Adrenal gland (tissue), 12 donors: ENCODE results near the gene SLC12A4. TPM values are rescaled to one million over a fixed set of nuclear protein-coding genes. Genes with fewer than 3 reads are reported as not detected.

Source experiments
- DNase-seq, 7 donors: peaks; one replicate each; pipeline ENCODE4 v3.0.0-alpha.2; 2019 to 2020
- H3K27ac ChIP-seq, 5 donors: fragments of 200-600 bp; sonication (generic) in 4 of 5; 1 replicate in 3 of 5; 2 replicates in 2 of 5; pipeline versions ENCODE4 v1.5.1 to v1.8.0; 2016 to 2020; ENCODE audit warnings: mild to moderate bottlenecking in 1 of 5
- H3K27me3 ChIP-seq: fragments of 200-600 bp; 2 replicates; pipeline ENCODE4 v1.8.0; 2021
- H3K36me3 ChIP-seq, 2 donors: fragments of 200-600 bp; replicated peaks in 1 of 2; 1 replicate in 1 of 2; 2 replicates in 1 of 2; pipeline versions ENCODE4 v1.5.1 to v1.8.0; 2018 to 2022
- H3K4me1 ChIP-seq, 2 donors: fragments of 200-600 bp; replicated peaks in 1 of 2; 1 replicate in 1 of 2; 2 replicates in 1 of 2; pipeline versions ENCODE4 v1.5.1 to v1.8.0; 2018 to 2021
- H3K4me3 ChIP-seq, 4 donors: fragments of 200-600 bp; sonication (generic) in 3 of 4; one replicate each; pipeline ENCODE4 v1.5.1; 2016 to 2018
- H3K9me3 ChIP-seq, 3 donors: fragments of 200-600 bp; sonication (generic) in 1 of 3; replicated peaks in 1 of 3; 1 replicate in 2 of 3; 2 replicates in 1 of 3; pipeline versions ENCODE4 v1.5.1 to v1.8.0; 2016 to 2021
- CTCF ChIP-seq, 6 experiments: fragments of 450-650 bp in 4 of 6; fragments of 200-600 bp in 2 of 6; sonication (generic) in 1 of 6; IDR thresholded peaks; 1 replicate in 5 of 6; 2 replicates in 1 of 6; pipeline versions ENCODE4 v1.5.1 to v1.8.0; 2016 to 2021; ENCODE audit warnings: antibody characterized with exemption in 6 of 6, mild to moderate bottlenecking in 2 of 6, moderate library complexity in 1 of 6
- POLR2A ChIP-seq, 2 donors: fragments of 450-650 bp; IDR thresholded peaks; one replicate each; pipeline ENCODE4 v1.6.1; 2017; ENCODE audit warnings: antibody characterized with exemption in 2 of 2, mild to moderate bottlenecking in 2 of 2, moderate library complexity in 1 of 2
- WGBS, 4 donors: extraction: QIAGEN DNeasy Blood & Tissue Kit in 2 of 4; methylation state at CpG; one replicate each; pipeline versions ENCODE4 v1.1.5 to v1.1.7; 2013 to 2017; 5-methylcytosine and 5-hydroxymethylcytosine counted together
- intact Hi-C, 2 donors: fragments of 100-400 bp; cut with DNase I; formaldehyde crosslinking; loops; one replicate each; pipeline versions ENCODE4 v1.14.1 to v1.15.0; 2022 to 2023
- polyA plus RNA-seq, 3 donors: library from polyadenylated mRNA; stranded (reverse); fragments of 200-250 nt in 2 of 3; fragments of 350-450 nt in 1 of 3; fragmentation: Illumina TruSeq in 1 of 3; extraction: RNeasy Lipid Tissue Mini Kit (QIAGEN cat#74804) in 1 of 3; gene quantifications; one replicate each; pipeline ENCODE4 v1.2.3, GENCODE V29; 2013 to 2014
- small RNA-seq, 2 donors: library from RNA; depleted of rRNA; stranded (forward); fragments of <200 nt; gene quantifications; one replicate each; pipeline ENCODE3, GENCODE V24; 2016
- total RNA-seq, 9 donors: library from RNA; depleted of rRNA in 4 of 9; stranded (reverse); fragments of >200 nt in 4 of 9; fragments of 120-200 nt in 1 of 9; fragmentation: NEBNext Ultra II Directional in 1 of 9; extraction: Animal tissue kit (Norgen Biotek cat#: 25700) in 1 of 9; gene quantifications; one replicate each; pipeline versions ENCODE4 v1.1.0 to v1.2.4, GENCODE V29; 2013 to 2023
- donor health status: healthy with polysubstance abuse.
- donor health status: Bipolar disorder and iron deficiency.
- donor health status: DM: yes; HTN: yes; CAD: no.
- donor health status: DM: no; HTN: no; CAD: no.
- donor health status: DM: no; HTN: no; CAD: no.
- donor health status: DM: yes; HTN: yes; CAD: no.

The SLC12A4 gene
- total and polyA plus RNA-seq, 12 donors = 15.4 to 111 (median 72.7) TPM

GRCh38 chr16:67901734-67902133 lies 66.7 kb downstream of the SLC12A4 start:
- no peaks in the 10 kb centered on the region for H3K9me3 ChIP-seq
- no peak for DNase-seq
- peaks cover 0 to 10% of the 10 kb centered on the region in 2 donors for H3K36me3 ChIP-seq
- H3K4me1 ChIP-seq = peaks cover 2 to 6% of the 10 kb centered on the region in 2 donors
- no peaks in the 10 kb centered on the region for H3K27me3 ChIP-seq
- TF ChIP-seq CTCF (IDR thresholded peaks at IDR 0.05) = no peak
- no peak for TF ChIP-seq POLR2A (IDR thresholded peaks at IDR 0.05)
- H3K27ac ChIP-seq = no peak overlapping the region
- 94 to 99% (median 97%) methylated on average over 5 of the region's 5 CpGs for WGBS, 4 donors
- intact Hi-C loops = no loop called here
- H3K4me3 ChIP-seq = no peak overlapping the region

DNA sequence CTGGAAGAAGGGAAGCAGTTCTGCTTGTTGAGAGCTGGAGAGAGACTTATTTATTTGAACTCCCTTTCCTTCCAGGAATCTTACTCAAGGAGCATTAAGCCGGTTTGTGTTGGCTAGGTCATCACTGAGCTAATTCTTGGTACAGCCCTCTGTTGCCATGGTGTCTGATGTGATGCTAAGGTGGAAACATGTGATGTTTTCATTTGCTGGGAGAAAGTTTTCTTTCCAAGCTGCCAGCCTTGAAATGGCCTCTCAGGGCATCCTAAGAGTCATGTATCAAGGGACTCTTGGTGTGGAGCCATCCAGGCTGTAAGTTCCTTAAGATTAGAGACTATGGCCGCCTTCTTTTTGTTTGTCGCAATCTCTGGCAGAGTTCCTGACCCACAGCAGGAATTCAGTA lies 71.2 kb downstream of the SLC12A4 start:
- H3K4me3 ChIP-seq = no peak overlapping the region
- no peak for DNase-seq
- peak overlapping the region in 2 of 5 donors; percentile 43 to 56 for H3K27ac ChIP-seq
- H3K36me3 ChIP-seq = no peaks in the 10 kb centered on the region
- intact Hi-C loops = no loop called here
- H3K4me1 ChIP-seq = peaks cover 13 to 31% of the 10 kb centered on the region in 2 donors
- H3K27me3 ChIP-seq = no peaks in the 10 kb centered on the region
- TF ChIP-seq POLR2A (IDR thresholded peaks at IDR 0.05) = no peak
- TF ChIP-seq CTCF (IDR thresholded peaks at IDR 0.05) = no peak
- no peaks in the 10 kb centered on the region for H3K9me3 ChIP-seq
- 52 to 74% (median 63%) methylated on average over 3 of the region's 3 CpGs for WGBS, 4 donors

DNA sequence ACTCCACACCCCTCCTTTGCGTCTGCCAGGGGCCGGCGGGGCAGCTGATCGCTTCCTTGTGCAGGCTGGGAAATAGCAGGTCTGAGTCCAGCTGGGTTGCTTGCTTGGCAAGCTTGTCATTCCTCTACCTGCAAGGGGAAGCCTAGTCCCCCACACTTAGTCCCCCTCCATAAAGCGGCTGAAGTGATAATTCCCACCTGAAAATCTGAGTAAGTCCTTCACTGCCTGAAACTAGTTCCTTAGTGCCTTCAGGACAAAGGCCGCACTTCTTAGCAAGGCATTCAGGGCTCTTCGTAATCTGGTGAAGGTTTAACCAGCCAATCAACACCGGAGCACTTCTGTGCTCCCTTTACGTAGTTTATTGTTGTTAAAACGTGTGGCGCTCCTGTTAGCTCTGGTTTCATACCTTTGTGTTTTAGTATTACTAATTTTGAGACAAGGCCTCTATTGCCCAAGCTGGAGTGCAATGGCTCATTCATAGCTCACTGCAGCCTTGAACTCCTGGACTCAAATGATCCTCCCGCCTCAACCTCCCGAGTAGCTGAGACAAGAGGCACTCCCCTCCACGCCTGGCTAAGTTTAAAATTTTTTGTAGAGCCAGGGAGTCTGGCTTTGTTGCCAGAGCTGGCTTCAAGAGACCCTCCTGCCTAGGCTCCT lies 74.6 kb downstream of the SLC12A4 start:
- Histone ChIP-seq H3K36me3 (no peaks in the 10 kb centered on the region), H3K27ac (peak overlapping the region; percentile 91 to 98 (median 96)), H3K4me3 (peak overlapping the region; percentile 41 to 97 (median 65)), H3K4me1 (peaks cover 13 to 31% of the 10 kb centered on the region in 2 donors), H3K9me3 (no peaks in the 10 kb centered on the region), H3K27me3 (no peaks in the 10 kb centered on the region)
- 18 to 20% (median 19%) methylated on average over 14 of the region's 14 CpGs for WGBS, 4 donors
- intact Hi-C loops = no loop called here
- TF ChIP-seq CTCF (IDR thresholded peaks at IDR 0.05) = no peak
- no peak for TF ChIP-seq POLR2A (IDR thresholded peaks at IDR 0.05)
- DNase-seq = peak in 1 of 7 donors; percentile 44

Small RNAs within 50 kb of the gene (small RNA-seq; reads per million reads assigned to genes)
- 0 reads per million in 2 donors for gene RNU6-359P

Other genes with a start within 250 kb of the SLC12A4 start
- gene GFOD2, start 249.3 kb downstream of the SLC12A4 start, total RNA-seq = 10 to 100 TPM; 14.2 to 43.5 (median 17.8) TPM
- gene GFOD2, start 249.3 kb downstream of the SLC12A4 start, polyA plus RNA-seq = 10 to 100 TPM; 16.0 to 16.7 (median 16.7) TPM
- 10 to 100 TPM in 7 of 9 donors, 1 to 10 TPM in 2; 9.4 to 74.1 (median 23.1) TPM for gene RANBP10, start 162.1 kb downstream of the SLC12A4 start, total RNA-seq
- 10 to 100 TPM; 19.1 to 45.8 (median 20.1) TPM for gene RANBP10, start 162.1 kb downstream of the SLC12A4 start, polyA plus RNA-seq
- 1 to 10 TPM in 8 of 9 donors, under 1 TPM in 1; 0.72 to 3.6 (median 2.1) TPM for gene TSNAXIP1, start 161.7 kb downstream of the SLC12A4 start, total RNA-seq
- gene TSNAXIP1, start 161.7 kb downstream of the SLC12A4 start, polyA plus RNA-seq = 10 to 100 TPM in 2 of 3 donors, 1 to 10 TPM in 1; 2.2 to 18.7 (median 15.7) TPM
- gene THAP11, start 126.3 kb downstream of the SLC12A4 start, total RNA-seq = 10 to 100 TPM; 19.9 to 85.6 (median 34.3) TPM
- 1 to 10 TPM; 8.4 to 8.6 (median 8.5) TPM for gene THAP11, start 126.3 kb downstream of the SLC12A4 start, polyA plus RNA-seq
- gene NUTF2, start 121.7 kb downstream of the SLC12A4 start, total RNA-seq = 100 to 1,000 TPM in 2 of 9 donors, 10 to 100 TPM in 7; 30.0 to 201 (median 79.5) TPM
- gene NUTF2, start 121.7 kb downstream of the SLC12A4 start, polyA plus RNA-seq = 100 to 1,000 TPM; 131 to 170 (median 134) TPM
- 10 to 100 TPM; 18.1 to 58.6 (median 33.6) TPM for gene CENPT, start 120.9 kb downstream of the SLC12A4 start, total RNA-seq
- 100 to 1,000 TPM in 2 of 3 donors, 10 to 100 TPM in 1; 15.8 to 250 (median 126) TPM for gene CENPT, start 120.9 kb downstream of the SLC12A4 start, polyA plus RNA-seq
- 10 to 100 TPM; 34.0 to 70.8 (median 48.8) TPM for gene EDC4, start 95.6 kb downstream of the SLC12A4 start, total RNA-seq
- 100 to 1,000 TPM in 1 of 3 donors, 10 to 100 TPM in 2; 57.8 to 115 (median 73.3) TPM for gene EDC4, start 95.6 kb downstream of the SLC12A4 start, polyA plus RNA-seq
- 10 to 100 TPM in 1 of 9 donors, 1 to 10 TPM in 2, under 1 TPM in 4, not detected in 2; 0.72 to 28.2 (median 0.92) TPM for gene NRN1L, start 83.8 kb downstream of the SLC12A4 start, total RNA-seq
- 1 to 10 TPM in 2 of 3 donors, under 1 TPM in 1; 0.99 to 6.8 (median 2.5) TPM for gene NRN1L, start 83.8 kb downstream of the SLC12A4 start, polyA plus RNA-seq
- gene PSKH1, start 75.4 kb downstream of the SLC12A4 start, total RNA-seq = 10 to 100 TPM; 19.9 to 43.7 (median 26.3) TPM
- 10 to 100 TPM in 2 of 3 donors, 1 to 10 TPM in 1; 9.5 to 18.2 (median 15.4) TPM for gene PSKH1, start 75.4 kb downstream of the SLC12A4 start, polyA plus RNA-seq
- gene CTRL, start 36.8 kb downstream of the SLC12A4 start, total RNA-seq = 1 to 10 TPM in 4 of 9 donors, under 1 TPM in 4, not detected in 1; 0.26 to 2.2 (median 1.0) TPM
- 1 to 10 TPM in 2 of 3 donors, under 1 TPM in 1; 0.09 to 4.6 (median 3.2) TPM for gene CTRL, start 36.8 kb downstream of the SLC12A4 start, polyA plus RNA-seq
- 10 to 100 TPM; 42.0 to 71.9 (median 61.0) TPM for gene PSMB10, start 31.8 kb downstream of the SLC12A4 start, total RNA-seq
- 100 to 1,000 TPM in 2 of 3 donors, 10 to 100 TPM in 1; 12.6 to 315 (median 305) TPM for gene PSMB10, start 31.8 kb downstream of the SLC12A4 start, polyA plus RNA-seq
- 10 to 100 TPM in 4 of 9 donors, 1 to 10 TPM in 5; 4.1 to 27.6 (median 9.4) TPM for gene LCAT, start 24.5 kb downstream of the SLC12A4 start, total RNA-seq
- gene LCAT, start 24.5 kb downstream of the SLC12A4 start, polyA plus RNA-seq = 100 to 1,000 TPM in 1 of 3 donors, 10 to 100 TPM in 1, 1 to 10 TPM in 1; 3.0 to 240 (median 91.1) TPM
- gene DPEP3, start 11.9 kb upstream of the SLC12A4 start, total RNA-seq = under 1 TPM in 1 of 9 donors, not detected in 8; 0.11 TPM
- gene DPEP3, start 11.9 kb upstream of the SLC12A4 start, polyA plus RNA-seq = under 1 TPM; 0.07 to 0.32 (median 0.11) TPM
- 1 to 10 TPM in 6 of 9 donors, under 1 TPM in 3; 0.35 to 2.0 (median 1.5) TPM for gene DPEP2, start 30.8 kb upstream of the SLC12A4 start, total RNA-seq
- gene DPEP2, start 30.8 kb upstream of the SLC12A4 start, polyA plus RNA-seq = 1 to 10 TPM in 2 of 3 donors, under 1 TPM in 1; 0.27 to 8.4 (median 1.2) TPM
- gene DPEP2NB, start 47.3 kb upstream of the SLC12A4 start, total RNA-seq = not detected
- gene DPEP2NB, start 47.3 kb upstream of the SLC12A4 start, polyA plus RNA-seq = not detected
- 10 to 100 TPM in 7 of 9 donors, 1 to 10 TPM in 2; 6.4 to 18.4 (median 13.7) TPM for gene DDX28, start 54.6 kb upstream of the SLC12A4 start, total RNA-seq
- gene DDX28, start 54.6 kb upstream of the SLC12A4 start, polyA plus RNA-seq = 10 to 100 TPM in 1 of 3 donors, 1 to 10 TPM in 2; 6.8 to 13.0 (median 9.1) TPM
- 10 to 100 TPM in 6 of 9 donors, 1 to 10 TPM in 3; 6.3 to 25.3 (median 13.1) TPM for gene DUS2, start 54.6 kb upstream of the SLC12A4 start, total RNA-seq
- gene DUS2, start 54.6 kb upstream of the SLC12A4 start, polyA plus RNA-seq = 10 to 100 TPM in 2 of 3 donors, 1 to 10 TPM in 1; 7.1 to 13.2 (median 10.1) TPM
- gene NFATC3, start 116.7 kb upstream of the SLC12A4 start, total RNA-seq = 10 to 100 TPM; 26.6 to 81.2 (median 36.2) TPM
- gene NFATC3, start 116.7 kb upstream of the SLC12A4 start, polyA plus RNA-seq = 10 to 100 TPM in 2 of 3 donors, 1 to 10 TPM in 1; 6.6 to 20.3 (median 11.6) TPM